NCI-H1105 (cell line): ENCODE measurements around the gene ZSWIM7.

Experiments
- DNase-seq: peaks from one replicate; lab custom pipeline; 2025; lab: John Stamatoyannopoulos, UW

ZSWIM7 gene

GRCh38 chr17:15931394-15931793 is 68.1 kb downstream of the ZSWIM7 start:
- no peak for DNase-seq

- no peak for DNase-seq
These were observed 69.1 kb downstream of the ZSWIM7 start for GRCh38 chr17:15930426-15930825.

GRCh38 chr17:15929941-15930340 is 69.6 kb downstream of the ZSWIM7 start:
- no peak for DNase-seq

- no peak for DNase-seq
These were observed 71.2 kb downstream of the ZSWIM7 start for GRCh38 chr17:15928286-15928785.
